ENCODE data around the gene BLZF1.
"Not testable (repeated sequence)": the region's sequence is repeated elsewhere in the genome, so short reads cannot be mapped to it uniquely, and the experiment has no call there.

BLZF1 gene

DNA sequence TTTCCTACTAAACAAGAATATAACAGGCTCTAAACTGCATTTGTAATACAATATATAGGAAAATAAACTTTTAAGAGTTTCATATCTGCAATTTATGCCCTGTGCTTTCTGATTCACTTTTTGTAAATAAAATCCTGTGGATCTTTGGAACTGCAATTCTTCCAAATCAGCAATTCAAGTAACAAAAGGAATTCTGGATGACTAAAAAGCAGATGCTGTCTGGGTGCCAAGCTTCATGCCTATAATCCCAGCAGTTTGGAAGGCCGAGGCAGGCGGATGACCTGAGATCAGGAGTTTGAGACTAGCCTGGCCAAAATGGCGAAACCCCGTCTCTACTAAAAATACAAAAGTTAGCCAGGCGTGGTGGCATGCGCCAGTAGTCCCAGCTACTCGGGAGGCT, 6.7 kb upstream of the BLZF1 start:
- no peak for FAIRE-seq

DNA sequence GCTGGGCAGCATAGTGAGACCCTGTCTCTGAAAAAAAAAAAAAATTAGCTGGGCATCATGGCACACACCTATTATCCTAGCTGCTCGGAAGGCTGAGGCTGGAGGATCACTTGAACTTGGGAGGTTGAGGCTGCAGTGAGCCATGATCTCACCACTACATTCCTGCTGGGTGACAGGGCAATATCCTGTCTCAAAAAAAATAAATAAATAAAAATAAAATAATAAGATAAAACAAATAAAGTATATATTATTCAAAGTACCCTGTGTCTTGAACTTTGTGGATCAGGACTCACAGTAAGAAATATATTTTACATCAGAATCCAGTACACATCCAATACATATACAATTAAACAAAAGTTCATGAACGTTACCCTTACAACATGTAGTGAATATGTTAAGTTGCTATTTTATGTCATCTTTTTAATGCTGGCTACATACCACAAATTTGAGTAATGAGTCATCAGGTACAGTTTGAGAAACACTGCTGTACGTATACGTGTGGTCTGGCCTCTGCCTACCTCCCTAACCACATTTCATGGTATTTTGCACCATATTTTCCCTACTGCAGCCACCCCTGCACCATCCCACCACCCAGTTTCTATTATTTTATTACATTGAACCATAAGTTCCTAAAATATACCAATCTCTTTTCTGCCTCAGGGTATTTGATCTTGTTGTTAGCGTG, 4.8 kb upstream of the BLZF1 start:
- FAIRE-seq, result no peak

DNA sequence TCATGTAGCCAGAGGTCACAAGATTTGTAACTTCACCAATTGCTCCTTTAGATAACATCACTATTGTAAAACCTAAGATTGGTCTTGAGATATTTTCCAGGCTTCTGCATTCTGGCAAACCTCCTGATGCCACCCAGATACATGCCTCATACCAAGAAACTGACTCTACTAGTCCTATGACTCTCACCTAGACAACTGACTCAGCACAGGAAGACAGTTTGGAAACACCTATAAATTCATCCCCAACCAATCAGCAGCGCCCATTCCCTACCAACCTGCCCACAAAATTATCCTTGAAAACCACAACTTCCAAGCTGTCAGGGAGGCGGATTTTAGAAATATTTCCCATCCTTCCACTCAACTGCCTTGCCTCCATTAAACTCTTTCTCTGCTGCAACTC, 3.0 kb upstream of the BLZF1 start:
- FAIRE-seq, result no peak

DNA sequence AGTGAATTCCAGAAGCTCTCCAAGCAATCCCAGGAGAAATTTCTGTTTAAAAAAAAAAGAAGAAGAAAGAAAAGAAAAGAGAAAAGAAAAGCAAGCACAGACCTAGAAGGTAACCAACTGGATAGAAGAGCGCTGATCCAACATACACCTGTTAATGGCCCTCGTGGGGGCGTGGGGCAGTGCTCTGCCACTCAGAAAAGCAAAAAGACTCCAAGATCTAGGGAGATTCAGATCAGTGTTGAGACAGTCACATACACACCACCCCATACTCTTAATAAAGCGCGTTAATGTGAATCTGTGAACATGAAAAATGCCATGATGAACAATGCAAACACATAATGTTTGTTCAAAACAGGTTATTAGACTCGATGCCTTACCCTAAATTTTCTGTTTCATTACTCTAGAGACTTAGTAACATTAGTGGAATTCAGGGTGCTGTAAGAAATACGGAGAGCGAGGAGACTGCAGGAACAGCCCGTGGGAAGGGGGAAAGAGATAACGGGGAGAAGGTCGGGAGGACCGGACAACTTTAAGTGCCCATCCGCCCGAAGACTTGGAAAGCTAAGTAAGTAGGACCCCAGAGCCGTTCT, 804 bp upstream of the BLZF1 start:
- FAIRE-seq, result no peak

DNA sequence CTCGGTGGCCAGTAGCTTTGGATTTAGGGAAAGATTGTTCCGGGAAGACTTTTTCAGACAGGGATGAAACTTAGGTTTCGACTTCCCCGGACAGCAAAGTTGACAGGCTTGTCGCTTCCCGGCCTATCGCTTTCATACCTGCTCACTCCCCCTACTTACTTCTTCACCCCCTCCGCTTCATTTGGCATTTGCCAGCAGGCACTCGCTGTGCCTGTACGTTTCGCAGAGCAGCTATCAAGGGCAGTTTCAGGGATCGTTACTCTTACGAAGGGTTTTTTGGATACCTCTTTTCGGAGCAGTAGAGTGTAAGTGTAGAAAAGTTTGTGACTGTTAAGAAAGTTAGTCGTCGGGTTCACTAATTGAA, 393 bp downstream of the BLZF1 start:
- no peak for FAIRE-seq

DNA sequence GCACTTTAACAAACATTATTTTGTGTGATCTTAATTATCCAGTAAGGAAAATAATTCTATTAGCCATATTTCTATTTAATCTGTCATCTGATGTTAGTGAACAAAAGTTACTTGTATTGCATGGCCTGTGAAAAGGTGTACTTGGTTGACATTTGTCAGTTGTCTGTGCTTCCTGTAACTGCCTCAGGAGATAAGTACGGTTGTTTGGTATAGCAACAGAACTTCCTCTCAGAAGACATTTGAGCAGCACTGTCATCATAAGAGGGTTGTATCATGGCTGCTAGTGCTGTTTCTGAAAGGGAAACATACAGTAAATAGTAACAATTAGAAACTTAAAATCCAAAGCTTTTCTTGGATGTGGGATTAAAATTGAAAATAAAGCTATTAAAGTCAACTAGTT, 3.4 kb downstream of the BLZF1 start:
- FAIRE-seq, result no peak

DNA sequence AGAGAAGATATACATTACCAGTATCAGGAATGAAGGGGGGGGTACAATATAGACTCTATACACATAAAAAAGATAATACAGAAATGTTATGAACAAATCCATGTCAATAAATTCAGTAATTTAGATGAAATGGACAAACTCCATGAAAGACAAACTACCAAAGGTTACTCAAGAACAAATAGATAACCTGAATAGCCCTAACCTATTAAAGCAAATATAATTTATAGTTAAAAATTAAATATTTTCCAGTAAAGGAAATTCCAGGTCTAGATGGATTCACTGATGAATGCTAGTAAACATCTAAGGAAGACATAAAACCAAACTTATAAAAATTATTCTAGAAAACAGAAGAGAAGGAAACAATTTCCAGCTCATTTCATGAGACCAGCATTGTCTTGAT, 13.2 kb downstream of the BLZF1 start:
- FAIRE-seq, result no peak

DNA sequence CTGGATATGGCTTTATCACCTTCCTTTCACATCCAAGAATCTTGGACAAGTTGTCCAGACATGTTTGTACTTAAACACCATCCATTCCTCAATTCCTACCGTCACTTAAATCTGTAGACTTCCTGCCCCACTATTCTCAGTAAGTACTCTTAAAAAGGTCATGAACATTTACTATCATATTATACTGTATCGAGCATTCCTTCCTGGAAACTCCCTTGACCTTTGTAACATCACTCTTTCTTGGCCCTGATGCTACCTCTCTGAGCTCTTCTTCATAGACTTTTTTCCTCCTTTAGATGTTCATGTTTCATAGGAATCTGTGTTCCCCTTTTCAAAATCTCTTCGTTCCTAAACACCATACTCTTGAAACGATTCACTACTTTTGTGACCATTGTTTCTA, 15.5 kb downstream of the BLZF1 start:
- FAIRE-seq, result no peak

DNA sequence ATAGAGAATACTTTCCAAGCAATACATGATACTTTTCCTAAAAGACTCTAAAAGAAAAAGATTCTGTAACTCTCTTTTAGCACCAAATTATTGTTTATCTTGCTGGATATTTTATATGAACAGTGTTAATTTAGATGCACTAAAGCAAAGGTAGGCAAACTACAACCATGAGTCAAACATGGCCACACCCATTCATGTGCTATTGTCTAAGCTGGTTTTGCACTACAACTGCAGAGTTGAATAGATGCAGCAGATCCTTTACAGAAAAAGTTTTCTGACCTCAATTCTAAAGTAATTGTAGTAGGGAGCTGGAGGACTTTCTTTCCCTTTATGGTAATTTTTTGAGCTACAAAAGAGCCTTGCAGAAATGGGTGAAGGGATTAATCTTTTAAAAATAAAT, 19.4 kb downstream of the BLZF1 start:
- no peak for FAIRE-seq

DNA sequence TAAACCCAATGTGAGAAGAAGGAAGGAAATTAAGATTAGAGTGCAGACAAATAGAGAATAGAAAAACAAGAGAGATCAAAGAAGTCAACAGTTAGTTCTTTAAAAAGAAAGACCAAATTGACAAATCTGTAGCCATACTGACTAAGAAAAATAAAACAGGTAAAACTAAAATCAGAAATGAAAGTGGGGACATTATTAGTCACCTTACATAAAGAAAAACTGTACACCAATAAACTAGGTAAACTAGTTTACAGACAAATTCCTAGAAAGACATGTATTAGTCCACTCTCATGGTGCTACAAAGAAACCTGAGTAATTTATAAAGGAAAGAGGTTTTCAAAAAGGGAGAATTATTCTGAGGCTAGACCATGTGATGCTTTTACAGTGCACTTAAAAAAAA, 22.3 kb downstream of the BLZF1 start:
- FAIRE-seq, result peak; percentile 45

DNA sequence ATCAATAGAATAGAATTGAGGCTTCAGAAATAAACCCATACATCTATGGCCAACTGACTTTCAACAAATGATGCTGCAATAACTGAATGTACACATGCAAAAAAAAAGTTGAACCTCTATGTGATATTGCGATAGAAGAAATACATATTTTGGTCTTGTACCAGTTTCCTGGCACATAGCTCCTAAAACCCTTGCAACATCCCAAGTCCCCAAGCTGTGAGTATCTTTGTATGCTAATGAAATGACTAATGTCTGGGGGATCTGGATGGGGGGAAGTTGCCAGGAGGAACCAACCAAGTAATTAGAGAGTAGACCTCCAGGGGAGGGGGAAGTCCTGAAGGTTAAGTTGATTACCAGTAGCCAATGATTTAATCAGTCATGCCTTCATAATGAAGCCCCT, 24.4 kb downstream of the BLZF1 start:
- FAIRE-seq, result no peak

DNA sequence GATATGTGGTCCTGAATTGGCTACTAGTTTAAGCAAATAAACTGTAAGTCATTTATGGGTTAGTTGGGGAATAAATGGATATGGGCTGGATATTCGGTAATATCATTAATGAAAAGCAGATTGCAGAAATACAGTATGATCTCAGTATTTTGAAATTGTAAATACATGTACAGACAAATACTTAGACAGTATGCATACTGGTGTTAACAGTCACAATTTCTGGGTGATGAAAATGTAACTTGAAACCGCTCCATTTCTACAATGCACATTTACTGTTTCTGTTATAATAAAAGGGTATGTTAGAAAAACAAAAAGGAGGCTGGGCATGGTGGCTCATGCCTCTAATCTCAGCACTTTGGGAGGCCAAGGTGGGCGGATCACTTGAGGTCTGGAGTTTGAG, 28.0 kb downstream of the BLZF1 start:
- no peak for FAIRE-seq

DNA sequence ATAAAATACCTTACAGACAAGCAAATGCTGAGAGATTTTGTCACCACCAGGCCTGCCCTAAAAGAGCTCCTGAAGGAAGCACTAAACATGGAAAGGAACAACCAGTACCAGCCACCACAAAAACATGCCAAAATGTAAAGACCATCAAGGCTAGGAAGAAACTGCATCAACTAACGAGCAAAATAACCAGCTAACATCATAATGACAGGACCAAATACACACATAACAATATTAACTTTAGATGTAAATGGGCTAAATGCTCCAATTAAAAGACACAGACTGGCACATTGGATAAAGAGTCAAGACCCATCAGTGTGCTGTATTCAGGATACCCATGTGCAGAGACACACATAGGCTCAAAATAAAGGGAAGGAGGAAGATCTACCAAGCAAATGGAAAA, 34.6 kb downstream of the BLZF1 start:
- FAIRE-seq, result not testable (repeated sequence)

DNA sequence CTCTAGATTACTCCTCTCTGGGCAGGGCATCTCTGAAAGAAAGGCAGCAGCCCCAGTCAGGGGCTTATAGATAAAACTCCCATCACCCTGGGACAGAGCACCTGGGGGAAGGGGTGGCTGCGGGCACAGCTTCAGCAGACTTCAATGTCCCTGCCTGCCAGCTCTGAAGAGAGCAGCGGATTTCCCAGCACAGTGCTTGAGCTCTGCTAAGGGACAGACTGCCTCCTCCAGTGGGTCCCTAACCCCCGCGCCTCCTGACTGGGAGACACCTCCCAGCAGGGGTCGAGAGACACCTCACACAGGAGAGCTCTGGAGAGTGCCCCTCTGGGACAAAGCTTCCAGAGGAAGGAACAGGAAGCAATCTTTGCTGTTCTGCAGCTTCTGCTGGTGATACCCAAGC, 40.3 kb downstream of the BLZF1 start:
- FAIRE-seq, result not testable (repeated sequence)

DNA sequence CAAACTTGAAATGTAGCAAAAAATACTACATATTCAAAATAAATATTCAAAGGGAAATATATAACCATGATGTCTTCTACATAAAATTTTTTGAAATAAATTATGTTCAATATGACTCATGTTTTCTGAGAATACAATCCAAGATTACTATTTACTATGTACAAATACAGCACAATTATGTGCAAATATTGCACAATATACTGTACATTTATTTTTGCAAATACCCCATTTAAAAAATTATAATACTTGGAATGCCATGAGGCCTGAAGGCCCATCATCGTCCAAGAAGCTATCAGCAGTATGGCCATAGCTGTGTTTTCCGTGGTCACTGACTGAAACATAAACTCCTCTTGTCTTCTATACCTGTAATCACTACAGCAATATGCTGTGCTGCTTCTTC, 47.0 kb downstream of the BLZF1 start:
- FAIRE-seq, result no peak

DNA sequence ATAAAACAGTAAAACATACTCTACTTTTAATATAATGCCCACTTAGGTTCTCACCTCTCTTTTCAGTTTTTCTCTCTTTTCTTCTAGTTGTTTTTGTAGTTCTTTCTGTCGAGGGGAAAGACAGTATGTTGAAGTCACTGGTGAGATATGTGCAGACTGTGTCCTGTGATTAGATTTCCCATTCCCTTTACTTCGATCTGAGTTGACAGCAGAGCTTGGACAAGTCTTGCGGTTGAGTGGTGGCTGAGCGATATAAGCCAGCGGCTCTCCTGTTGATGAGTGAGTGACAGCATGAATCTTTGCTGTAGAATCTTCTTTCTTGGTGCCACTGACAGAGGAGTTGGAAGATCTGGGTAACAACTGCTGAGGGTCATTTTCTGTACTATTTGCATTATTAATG, 53.3 kb downstream of the BLZF1 start:
- FAIRE-seq, result no peak

DNA sequence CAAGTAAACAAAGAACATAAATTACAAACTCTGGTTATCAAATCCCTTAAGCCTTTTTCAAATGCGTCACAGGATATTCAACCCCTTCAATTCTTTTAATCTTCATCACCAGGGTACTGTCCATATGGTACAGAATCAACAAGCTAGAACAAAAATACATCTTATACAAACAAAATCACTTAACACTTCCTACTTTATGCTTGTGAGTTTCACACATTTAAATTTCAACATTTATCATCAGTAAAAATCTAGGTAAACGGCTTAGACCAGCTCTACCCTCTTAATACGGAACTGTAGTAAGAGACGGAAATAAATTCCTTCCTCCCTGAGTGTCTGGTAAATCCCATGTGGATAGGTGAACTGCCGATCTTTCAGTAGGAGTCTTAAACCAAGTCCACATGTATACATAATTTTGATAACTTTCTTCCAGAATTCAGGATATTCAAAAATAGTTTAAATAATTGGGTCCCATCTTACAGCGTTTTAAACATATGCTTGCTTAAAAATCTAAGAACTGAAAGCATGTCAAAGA, 58.2 kb downstream of the BLZF1 start:
- peak; percentile 71 for FAIRE-seq

DNA sequence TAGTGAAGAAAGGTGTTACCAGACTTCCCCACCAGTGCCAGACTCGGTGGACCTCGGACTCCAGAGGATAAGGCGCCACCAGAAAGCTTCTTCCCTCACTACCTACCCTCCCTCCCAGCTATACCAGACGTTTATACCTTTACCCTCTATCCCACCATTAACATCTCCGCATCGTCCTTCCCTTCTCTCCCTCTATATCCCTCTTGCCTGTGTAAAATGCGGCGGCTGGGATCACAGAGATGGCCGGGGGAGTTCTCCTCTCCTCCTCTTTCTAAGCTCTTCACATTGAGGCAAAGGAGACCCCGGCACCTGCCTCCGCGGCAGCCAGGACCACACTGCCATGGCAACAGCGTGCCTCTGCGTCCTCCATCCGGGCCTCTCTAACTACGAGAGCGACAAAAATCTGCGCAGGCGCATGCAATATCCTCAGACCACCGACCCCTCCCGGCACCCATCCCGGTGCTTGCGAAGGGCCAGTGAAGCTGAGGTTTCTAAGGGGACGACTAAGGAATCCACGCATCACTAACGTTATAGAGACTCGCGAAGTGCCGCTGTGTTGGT, 59.2 kb downstream of the BLZF1 start, which contains the start of gene CCDC181:
TSS of gene CCDC181 (minus strand) at position 394 of the 561 bp plus-strand sequence. CDS start 2,547 bp downstream, outside the sequence.
- FAIRE-seq, result no peak
